Stimulated activated CD4-positive, alpha-beta T cell treated with anti-CD3 and anti-CD28 coated beads, Interleukin-1b, Interleukin-23, amount 100 ng/mL, for 48 hours (primary cell): ENCODE measurements around the gene NBAS.

Source experiments
- DNase-seq: peaks from one replicate; pipeline ENCODE4 v3.0.0-alpha.2; 2020

Gene NBAS

GRCh38 chr2:15187702-15188101 is 373.4 kb downstream of the NBAS start:
- no peak for DNase-seq

GRCh38 chr2:15186118-15186517 is 375.0 kb downstream of the NBAS start:
- no peak for DNase-seq

GRCh38 chr2:15184491-15184890 is 376.6 kb downstream of the NBAS start:
- no peak for DNase-seq

GRCh38 chr2:15182275-15182674 is 378.9 kb downstream of the NBAS start:
- DNase-seq, result no peak

GRCh38 chr2:15181092-15181745 is 379.9 kb downstream of the NBAS start:
- no peak for DNase-seq

- DNase-seq, result no peak
These were observed 380.8 kb downstream of the NBAS start for GRCh38 chr2:15180379-15180778.

- DNase-seq, result peak; percentile 9
These were observed 382.2 kb downstream of the NBAS start for GRCh38 chr2:15178946-15179345.

GRCh38 chr2:15177103-15177502 is 384.0 kb downstream of the NBAS start:
- DNase-seq, result peak; percentile 84

GRCh38 chr2:15176604-15177003 is 384.5 kb downstream of the NBAS start:
- no peak for DNase-seq

GRCh38 chr2:15174567-15174966 is 386.6 kb downstream of the NBAS start:
- no peak for DNase-seq

GRCh38 chr2:15173501-15173900 is 387.6 kb downstream of the NBAS start:
- peak; percentile 26 for DNase-seq

- no peak for DNase-seq
These were observed 388.3 kb downstream of the NBAS start for GRCh38 chr2:15172825-15173224.

- no peak for DNase-seq
These were observed 390.9 kb downstream of the NBAS start for GRCh38 chr2:15170070-15170775.

GRCh38 chr2:15169326-15170069 is 391.6 kb downstream of the NBAS start:
- no peak for DNase-seq

GRCh38 chr2:15168116-15168515 is 393.0 kb downstream of the NBAS start:
- no peak for DNase-seq

- DNase-seq, result no peak
These were observed 394.3 kb downstream of the NBAS start for GRCh38 chr2:15166878-15167277.

GRCh38 chr2:15163326-15163725 is 397.8 kb downstream of the NBAS start:
- no peak for DNase-seq

- DNase-seq, result no peak
These were observed 398.5 kb downstream of the NBAS start for GRCh38 chr2:15162620-15163019.

GRCh38 chr2:15160201-15160991 is 400.7 kb downstream of the NBAS start:
- DNase-seq, result no peak

GRCh38 chr2:15159751-15160177 is 401.4 kb downstream of the NBAS start:
- DNase-seq, result no peak

- no peak for DNase-seq
These were observed 401.9 kb downstream of the NBAS start for GRCh38 chr2:15159206-15159605.

- DNase-seq, result no peak
These were observed 402.6 kb downstream of the NBAS start for GRCh38 chr2:15158532-15158931.

- DNase-seq, result no peak
These were observed 403.0 kb downstream of the NBAS start for GRCh38 chr2:15158100-15158499.
